Stomach (tissue), 9 donors: ENCODE measurements around the gene MTA3. TPM values are rescaled to one million over a fixed set of nuclear protein-coding genes. Genes with fewer than 3 reads are reported as not detected.

Experiments
- DNase-seq, 2 donors: peaks; one replicate each; pipeline versions ENCODE4 v3.0.0 to v3.0.0-alpha.2; 2013 to 2019
- H3K27ac ChIP-seq, 5 donors: fragments of 200-600 bp in 4 of 5; sonication (generic) in 4 of 5; one replicate each; pipeline ENCODE4 v1.5.1; 2013 to 2019; ENCODE audit warnings: mild to moderate bottlenecking in 1 of 5, moderate library complexity in 1 of 5
- H3K27me3 ChIP-seq, 3 donors: fragments of 200-600 bp; sonication (generic); one replicate each; pipeline ENCODE4 v1.5.1; 2017 to 2019; ENCODE audit warnings: mixed run types in 1 of 3
- H3K36me3 ChIP-seq, 4 donors: fragments of 200-600 bp; sonication (generic); 1 replicate in 3 of 4; 2 replicates in 1 of 4; pipeline ENCODE4 v1.5.1; 2016 to 2019
- H3K4me1 ChIP-seq, 4 donors: fragments of 200-600 bp; sonication (generic); one replicate each; pipeline ENCODE4 v1.5.1; 2016 to 2019
- H3K4me3 ChIP-seq, 4 donors: fragments of 200-600 bp; sonication (generic) in 3 of 4; one replicate each; pipeline ENCODE4 v1.5.1; 2016 to 2019; ENCODE audit warnings: mild to moderate bottlenecking in 1 of 4
- H3K9me3 ChIP-seq, 4 donors: fragments of 200-600 bp; sonication (generic); one replicate each; pipeline ENCODE4 v1.5.1; 2016 to 2019
- CTCF ChIP-seq, 7 experiments: fragments of 450-650 bp in 4 of 7; fragments of 200-600 bp in 3 of 7; sonication (generic) in 3 of 7; IDR thresholded peaks; one replicate each; pipeline ENCODE4 v1.5.1; 2016 to 2019; ENCODE audit warnings: antibody characterized with exemption in 7 of 7, control low read depth in 2 of 7, mild to moderate bottlenecking in 1 of 7
- EP300 ChIP-seq: sonication (generic); formaldehyde crosslinking; IDR thresholded peaks from one replicate; pipeline ENCODE4 v1.6.1; 2017; ENCODE audit warnings: antibody characterized with exemption
- POLR2A ChIP-seq, 4 donors: fragments of 450-650 bp; IDR thresholded peaks; one replicate each; pipeline ENCODE4 v1.6.1; 2016; ENCODE audit warnings: antibody characterized with exemption in 4 of 4, control low read depth in 2 of 4, mild to moderate bottlenecking in 1 of 4, moderate library complexity in 1 of 4
- POLR2AphosphoS5 ChIP-seq, 3 donors: sonication (generic); formaldehyde crosslinking; IDR thresholded peaks; one replicate each; pipeline ENCODE4 v1.6.1; 2016; ENCODE audit warnings: antibody characterized with exemption in 3 of 3
- WGBS, 5 donors: extraction: QIAGEN DNeasy Blood & Tissue Kit in 3 of 5; methylation state at CpG; one replicate each; pipeline versions ENCODE4 v1.1.5 to v1.1.7; 2013 to 2018; 5-methylcytosine and 5-hydroxymethylcytosine counted together
- intact Hi-C: fragments of 100-400 bp; cut with DNase I; formaldehyde crosslinking; loops from one replicate; pipeline ENCODE4 v1.15.1; 2023; ENCODE audit warnings: low total_unique reads
- polyA plus RNA-seq, 3 donors: library from polyadenylated mRNA; stranded (reverse); fragments of 200-250 nt; gene quantifications; one replicate each; pipeline ENCODE4 v1.2.3, GENCODE V29; 2013
- total RNA-seq, 5 donors: library from RNA; depleted of rRNA; stranded (reverse); fragments of >200 nt; gene quantifications; one replicate each; pipeline versions ENCODE4 v1.1.0 to v1.2.3, GENCODE V29; 2014 to 2016
- donor health status: healthy with polysubstance abuse.
- donor health status: Bipolar disorder and iron deficiency.
- donor health status: healthy.

The MTA3 gene
- total and polyA plus RNA-seq, 8 donors: 27.8 to 120 (median 49.1) TPM

DNA sequence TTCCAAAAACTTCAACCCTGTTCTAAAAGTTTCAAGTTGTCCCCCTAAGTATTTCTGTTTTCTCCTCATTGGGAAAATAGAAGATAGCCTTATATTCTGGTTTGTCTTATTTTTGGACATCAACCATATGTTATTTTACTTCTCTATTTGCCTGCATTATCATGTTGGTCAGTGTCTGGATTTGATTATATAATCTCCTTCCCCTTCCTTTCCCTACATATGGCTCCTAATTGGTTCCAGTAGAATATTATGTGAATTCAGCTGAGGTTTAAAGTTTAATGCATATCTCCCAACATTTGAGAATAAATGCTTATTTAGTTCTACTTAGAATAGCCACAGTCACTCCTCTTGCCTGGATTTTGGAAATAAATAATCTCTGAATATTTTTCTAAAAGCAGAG lies 128.6 kb downstream of the MTA3 start:
- H3K4me3 ChIP-seq: no peak overlapping the region
- intact Hi-C loops: no loop called here
- H3K36me3 ChIP-seq: peaks cover 0 to 16% (median 8%) of the 10 kb centered on the region in 4 donors
- H3K4me1 ChIP-seq: peaks cover 0 to 13% (median 0%) of the 10 kb centered on the region in 4 donors
- no peak for DNase-seq
- no peak overlapping the region for H3K27ac ChIP-seq
- TF ChIP-seq POLR2A (IDR thresholded peaks at IDR 0.05) (no peak), CTCF (IDR thresholded peaks at IDR 0.05) (no peak), EP300 (no peak), POLR2AphosphoS5 (IDR thresholded peaks at IDR 0.05) (no peak)
- no peaks in the 10 kb centered on the region for H3K9me3 ChIP-seq
- no peaks in the 10 kb centered on the region for H3K27me3 ChIP-seq

GRCh38 chr2:42698940-42699339 lies 130.5 kb downstream of the MTA3 start:
- H3K27me3 ChIP-seq: no peaks in the 10 kb centered on the region
- no peak for DNase-seq
- H3K4me1 ChIP-seq: no peaks in the 10 kb centered on the region
- no peaks in the 10 kb centered on the region for H3K9me3 ChIP-seq
- WGBS, 5 donors: 85 to 91% (median 89%) methylated on average over 4 of the region's 4 CpGs
- TF ChIP-seq EP300 (no peak), POLR2AphosphoS5 (IDR thresholded peaks at IDR 0.05) (no peak), POLR2A (IDR thresholded peaks at IDR 0.05) (no peak), CTCF (IDR thresholded peaks at IDR 0.05) (no peak)
- H3K36me3 ChIP-seq: peaks cover 0 to 22% (median 17%) of the 10 kb centered on the region in 4 donors
- intact Hi-C loops: no loop called here
- no peak overlapping the region for H3K4me3 ChIP-seq
- no peak overlapping the region for H3K27ac ChIP-seq

DNA sequence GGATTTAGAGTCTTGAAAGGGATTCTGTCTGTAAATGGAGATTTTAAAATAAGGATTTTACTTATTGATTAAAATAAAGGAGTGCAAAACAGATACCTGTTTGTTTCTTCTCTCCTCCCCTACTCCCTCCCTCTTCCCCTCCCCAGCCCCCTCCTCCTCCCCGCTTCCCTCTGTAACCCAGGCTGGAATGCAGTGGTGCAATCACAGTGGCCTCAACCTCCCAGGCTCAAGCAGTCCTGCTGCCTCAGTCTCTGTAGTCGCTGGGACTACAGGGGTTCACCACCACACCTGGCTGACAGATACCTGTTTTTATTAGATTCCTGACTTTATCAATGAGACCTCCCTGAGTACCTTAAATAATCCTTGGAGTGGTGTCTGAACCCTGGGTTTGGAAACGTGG lies 138.4 kb downstream of the MTA3 start:
- Histone ChIP-seq H3K4me1 (no peaks in the 10 kb centered on the region), H3K27ac (no peak overlapping the region), H3K36me3 (peaks cover 4 to 65% (median 54%) of the 10 kb centered on the region in 4 donors), H3K9me3 (no peaks in the 10 kb centered on the region), H3K27me3 (no peaks in the 10 kb centered on the region), H3K4me3 (no peak overlapping the region)
- intact Hi-C loops: no loop called here
- WGBS, 5 donors: 71 to 81% (median 75%) methylated on average over 3 of the region's 3 CpGs
- TF ChIP-seq POLR2A (IDR thresholded peaks at IDR 0.05): no peak
- no peak for TF ChIP-seq POLR2AphosphoS5 (IDR thresholded peaks at IDR 0.05)
- no peak for TF ChIP-seq CTCF (IDR thresholded peaks at IDR 0.05)
- no peak for TF ChIP-seq EP300
- no peak for DNase-seq

DNA sequence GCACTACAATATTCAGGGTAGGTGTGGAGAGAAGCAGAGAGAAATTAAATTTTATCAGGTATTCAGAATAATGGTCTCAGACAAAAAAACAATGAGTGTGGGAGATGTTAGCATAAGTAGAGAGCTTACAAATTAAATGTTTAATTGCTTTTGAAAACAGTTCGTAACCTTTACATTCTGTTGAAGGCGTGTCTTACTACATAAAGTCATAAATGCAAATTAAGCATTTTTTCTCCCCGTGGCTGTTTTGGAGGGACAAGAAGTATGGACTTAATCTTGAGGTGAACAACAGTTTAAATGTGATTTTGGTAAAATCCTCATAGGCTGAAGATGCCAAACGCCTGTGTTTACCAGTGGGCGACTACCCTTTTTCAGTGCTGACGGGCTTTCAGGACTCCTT lies 139.7 kb downstream of the MTA3 start:
- Histone ChIP-seq H3K36me3 (peaks cover 4 to 57% (median 50%) of the 10 kb centered on the region in 4 donors), H3K9me3 (no peaks in the 10 kb centered on the region), H3K4me1 (no peaks in the 10 kb centered on the region), H3K27ac (no peak overlapping the region), H3K27me3 (no peaks in the 10 kb centered on the region), H3K4me3 (no peak overlapping the region)
- WGBS, 5 donors: 70 to 97% (median 79%) methylated on average over 6 of the region's 6 CpGs
- no peak for DNase-seq
- TF ChIP-seq POLR2AphosphoS5 (IDR thresholded peaks at IDR 0.05): no peak
- no peak for TF ChIP-seq EP300
- no peak for TF ChIP-seq CTCF (IDR thresholded peaks at IDR 0.05)
- TF ChIP-seq POLR2A (IDR thresholded peaks at IDR 0.05): no peak
- intact Hi-C loops: no loop called here
